Stimulated activated CD8-positive, alpha-beta memory T cell treated with anti-CD3 and anti-CD28 coated beads, Interleukin-4, amount 100 ng/mL, for 48 hours (primary cell): ENCODE data around the gene RHEX.
"Not testable (repeated sequence)": the region's sequence is repeated elsewhere in the genome, so short reads cannot be mapped to it uniquely, and the experiment has no call there.

Experiments
- DNase-seq: peaks from one replicate; pipeline ENCODE4 v3.0.0-alpha.2; 2020

Gene RHEX

DNA sequence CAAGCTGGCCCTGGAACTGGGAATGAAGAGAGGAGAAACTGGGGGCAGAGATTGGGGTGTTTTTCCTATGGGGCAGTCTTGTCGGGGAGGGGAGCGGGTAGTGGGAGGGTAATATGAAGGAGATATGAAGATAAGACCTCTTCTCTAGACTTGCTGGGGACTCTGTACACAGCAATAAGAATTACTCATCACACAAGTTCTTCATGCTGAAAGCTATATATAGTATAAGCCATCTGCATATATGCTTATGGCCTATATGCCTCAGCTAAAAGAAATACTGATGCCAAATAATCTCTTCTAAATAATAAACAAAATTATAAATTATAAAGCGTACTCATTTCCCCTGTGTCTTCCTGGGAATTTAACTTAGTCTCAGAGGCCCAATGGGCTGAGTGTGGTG lies 7.9 kb downstream of the RHEX start:
- DNase-seq = no peak

DNA sequence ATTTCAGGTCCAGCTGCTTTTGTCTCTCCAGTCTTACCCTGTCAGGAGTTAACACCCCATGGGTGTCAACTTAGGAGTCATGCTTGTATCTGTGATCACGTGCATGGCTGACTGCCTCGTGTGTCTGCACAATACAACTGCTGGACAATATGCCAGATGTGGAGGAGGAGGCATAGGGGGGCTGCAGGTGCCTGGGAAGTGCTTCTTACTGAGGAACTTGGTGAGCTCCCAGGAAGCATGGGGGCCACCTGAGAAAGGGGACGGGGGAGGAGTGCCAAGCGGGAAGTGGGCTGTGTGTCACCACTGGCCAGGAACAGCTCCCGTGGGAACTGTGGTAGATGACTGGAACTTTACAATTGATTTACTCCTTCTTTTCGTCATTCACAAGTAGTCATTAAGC lies 9.5 kb downstream of the RHEX start:
- DNase-seq = no peak

DNA sequence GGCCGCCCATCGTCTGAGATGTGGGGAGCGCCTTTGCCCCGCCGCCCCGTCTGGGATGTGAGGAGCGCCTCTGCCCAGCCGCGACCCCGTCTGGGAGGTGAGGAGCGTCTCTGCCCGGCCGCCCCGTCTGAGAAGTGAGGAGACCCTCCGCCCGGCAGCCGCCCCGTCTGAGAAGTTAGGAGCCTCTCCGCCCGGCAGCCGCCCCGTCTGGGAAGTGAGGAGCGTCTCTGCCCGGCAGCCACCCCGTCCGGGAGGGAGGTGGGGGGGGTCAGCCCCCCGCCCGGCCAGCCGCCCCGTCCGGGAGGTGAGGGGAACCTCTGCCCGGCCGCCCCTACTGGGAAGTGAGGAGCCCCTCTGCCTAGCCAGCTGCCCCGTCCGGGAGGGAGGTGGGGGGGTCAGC lies 11.0 kb downstream of the RHEX start:
- not testable (repeated sequence) for DNase-seq

GRCh38 chr1:206064501-206064900 lies 11.5 kb downstream of the RHEX start:
- not testable (repeated sequence) for DNase-seq

DNA sequence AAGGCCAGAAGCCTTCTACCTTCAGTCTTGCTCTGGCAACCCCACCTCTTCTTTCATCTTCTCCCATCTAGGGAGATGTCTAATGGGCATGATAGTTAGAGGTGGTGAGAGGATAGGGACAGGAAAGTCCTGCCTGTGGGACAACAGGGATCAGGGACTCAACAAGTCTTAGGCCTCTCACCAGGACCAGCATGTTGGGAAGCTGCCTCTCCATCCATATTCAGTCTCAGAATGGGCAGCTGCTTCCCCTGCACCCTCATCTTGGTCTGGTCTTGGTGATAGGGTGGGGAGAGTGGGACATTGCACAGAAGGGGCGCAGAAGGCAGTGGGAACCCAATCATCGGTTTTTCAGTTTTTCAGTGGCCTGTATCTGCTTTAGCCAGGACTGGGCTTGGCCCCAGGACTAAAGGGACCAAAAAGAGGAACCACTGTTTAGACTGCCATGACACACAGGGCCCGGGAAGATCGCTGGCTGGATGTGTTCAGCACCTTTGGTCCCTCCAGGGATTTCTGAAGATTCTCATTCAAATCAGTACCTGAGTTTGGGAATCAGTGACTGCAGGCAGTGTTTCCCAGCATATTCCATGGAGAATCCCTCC lies 12.7 kb downstream of the RHEX start:
- no peak for DNase-seq

- DNase-seq = no peak
Observed at GRCh38 chr1:206066479-206067171, 13.7 kb downstream of the RHEX start.

DNA sequence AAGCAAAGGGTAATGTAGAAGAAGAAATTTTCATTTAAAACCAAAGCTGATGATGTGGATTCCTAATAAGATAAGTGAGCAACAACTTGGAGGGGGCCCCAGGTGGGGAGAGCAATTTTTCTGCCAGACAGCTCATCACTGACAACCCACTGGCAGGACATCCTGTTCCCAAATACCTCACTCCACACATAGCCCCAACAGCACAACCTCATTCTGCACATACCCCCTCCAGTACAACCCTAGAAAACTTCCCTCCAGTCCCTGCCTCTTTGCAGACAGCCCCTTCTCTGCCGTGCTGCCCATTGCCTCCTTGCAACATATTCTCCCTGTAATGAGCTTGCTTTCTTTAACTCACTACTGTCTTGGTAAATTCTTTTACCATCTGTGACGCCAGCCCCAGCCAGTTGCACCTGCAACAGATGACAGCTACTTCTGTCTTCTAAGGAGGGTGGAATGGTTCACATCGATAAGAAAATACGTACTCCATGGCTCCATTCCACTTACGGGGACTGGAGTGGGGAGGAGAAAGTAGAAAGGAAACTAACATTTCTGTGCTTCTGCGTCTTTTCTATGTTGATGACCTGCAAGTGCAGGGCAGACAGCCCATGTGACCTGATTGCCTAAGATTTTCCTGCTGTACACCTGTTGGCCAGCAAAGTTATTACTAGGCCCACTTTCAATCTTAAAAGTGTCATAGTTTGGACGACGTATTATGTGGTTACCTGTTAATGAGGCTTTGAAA lies 14.7 kb downstream of the RHEX start:
- no peak for DNase-seq

DNA sequence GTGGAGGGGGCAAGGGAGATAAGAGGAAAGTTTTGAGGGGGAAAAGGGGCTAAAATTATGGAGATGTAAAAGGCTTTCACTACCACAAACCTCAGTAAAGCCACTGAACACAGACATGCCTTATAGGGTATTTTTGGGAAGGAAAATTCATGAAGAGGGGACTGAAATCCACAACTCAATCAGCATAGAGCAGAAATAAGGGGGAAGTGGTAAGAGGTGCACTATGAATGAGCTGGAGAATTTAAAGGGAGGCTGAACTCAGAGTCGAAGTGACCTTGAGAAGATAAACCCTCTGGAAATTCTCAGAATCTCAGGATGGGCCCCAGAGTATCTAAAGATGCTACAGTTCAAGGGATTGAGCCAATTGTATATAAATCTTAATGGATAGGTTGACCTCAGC lies 15.3 kb downstream of the RHEX start:
- no peak for DNase-seq

GRCh38 chr1:206070627-206071304 lies 17.8 kb downstream of the RHEX start:
- DNase-seq = no peak

GRCh38 chr1:206074839-206075238 lies 21.9 kb downstream of the RHEX start:
- DNase-seq = no peak

- DNase-seq = no peak
Observed at GRCh38 chr1:206075786-206076755, 23.1 kb downstream of the RHEX start.

DNA sequence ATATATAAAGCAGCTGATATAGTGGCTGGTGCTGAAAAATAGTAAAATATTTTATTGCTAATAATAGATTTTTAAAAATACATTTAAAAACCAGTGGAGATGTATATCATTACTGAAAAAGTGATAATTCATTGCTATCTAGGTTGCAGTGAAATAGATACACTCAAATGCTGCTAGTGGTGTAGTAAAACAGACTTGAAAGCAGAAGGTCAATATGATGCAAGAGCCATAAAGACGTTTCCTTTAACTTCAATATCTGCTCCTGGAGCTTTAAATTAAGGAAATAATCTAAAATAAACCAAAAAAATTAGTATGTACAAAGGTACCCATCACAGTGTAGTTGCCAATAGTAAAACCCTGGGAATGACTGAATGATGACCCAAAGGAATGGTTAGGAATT lies 26.2 kb downstream of the RHEX start:
- no peak for DNase-seq

GRCh38 chr1:206080026-206080820 lies 27.2 kb downstream of the RHEX start:
- no peak for DNase-seq

DNA sequence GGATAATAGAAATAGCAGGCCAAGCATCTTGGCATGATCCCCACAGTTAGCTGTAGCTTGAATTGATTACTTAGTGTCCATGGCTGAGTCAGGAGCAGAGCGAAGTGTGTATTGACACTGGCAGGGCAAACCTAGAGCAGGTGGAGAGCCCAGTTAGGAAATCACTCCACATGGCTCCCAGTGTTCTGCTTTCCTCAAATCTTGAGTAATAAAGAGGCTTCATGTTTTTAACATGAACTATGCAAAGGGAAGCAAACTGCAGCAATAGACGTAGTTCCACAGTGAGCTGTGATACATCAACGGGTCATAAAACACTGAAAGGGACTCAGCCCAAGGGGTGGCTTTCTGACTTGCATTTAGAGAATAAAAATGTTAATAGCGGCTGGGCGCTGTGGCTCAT lies 28.9 kb downstream of the RHEX start:
- DNase-seq = no peak

- no peak for DNase-seq
Observed at GRCh38 chr1:206082831-206083695, 30.1 kb downstream of the RHEX start.

GRCh38 chr1:206083750-206084149 lies 30.8 kb downstream of the RHEX start:
- DNase-seq = no peak

- DNase-seq = no peak
Observed at GRCh38 chr1:206087091-206087490, 34.1 kb downstream of the RHEX start.

DNA sequence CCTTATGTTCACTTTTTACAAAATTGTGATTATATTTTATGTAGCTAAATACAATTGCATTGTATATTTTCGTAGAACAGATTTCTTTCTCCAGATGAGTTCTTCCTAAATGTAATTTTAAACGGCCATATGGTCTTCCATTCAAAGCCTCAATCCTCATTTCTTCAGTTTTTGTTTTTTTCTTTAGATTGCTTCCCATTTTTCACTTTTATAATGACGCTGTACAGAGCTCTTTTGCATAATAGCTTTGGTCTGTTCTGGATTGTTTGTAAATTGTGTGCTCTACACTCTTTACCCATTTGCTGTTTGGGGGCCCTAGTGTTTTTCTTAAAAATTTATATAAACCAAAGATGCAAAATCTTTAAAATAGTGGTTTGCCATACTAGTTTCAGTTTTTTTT lies 36.4 kb downstream of the RHEX start:
- DNase-seq = no peak

DNA sequence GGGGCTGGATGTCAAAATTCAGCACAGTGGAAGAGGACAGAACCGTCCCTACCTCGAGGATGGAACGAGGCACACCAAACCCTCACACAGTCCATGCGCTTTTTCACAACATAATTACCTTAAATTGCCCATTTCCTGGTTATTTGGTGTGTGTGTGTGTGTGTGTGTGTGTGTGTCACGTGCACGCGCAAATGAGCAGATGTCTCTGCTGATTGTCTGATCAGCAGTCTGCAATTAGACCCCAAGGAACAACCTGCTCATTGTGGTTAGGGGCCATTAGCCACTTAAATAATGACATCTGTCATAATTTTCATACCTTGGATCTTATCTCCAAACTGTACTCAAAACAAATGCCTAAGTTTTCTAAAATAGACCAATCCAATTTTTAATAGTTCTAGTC lies 41.1 kb downstream of the RHEX start:
- DNase-seq = no peak

- DNase-seq = no peak
Observed at GRCh38 chr1:206097381-206097780, 44.4 kb downstream of the RHEX start.
